Measurements from ENCODE around the gene FAM170B.

FAM170B gene

DNA sequence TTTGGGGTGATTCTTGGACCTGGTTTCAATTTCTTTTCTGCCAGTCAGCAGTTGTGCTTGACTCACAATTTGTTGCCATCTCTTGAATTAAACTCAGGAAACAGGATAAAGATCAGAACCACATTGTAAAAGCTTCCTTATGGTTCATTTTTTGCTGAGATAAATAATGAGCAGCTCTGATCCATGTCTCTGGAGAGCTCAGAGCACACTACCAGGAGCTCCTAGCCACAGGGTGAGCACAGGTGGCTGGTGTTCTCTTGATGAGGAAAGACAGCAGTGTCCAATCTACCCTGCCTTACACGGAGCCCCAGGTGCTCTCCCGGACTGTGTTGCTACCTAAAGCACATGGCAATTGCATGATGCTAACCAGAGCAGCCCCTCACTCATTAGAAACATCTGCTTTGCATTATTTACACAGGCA, 17.2 kb upstream of the FAM170B start:
- no peak for DNase-seq

DNA sequence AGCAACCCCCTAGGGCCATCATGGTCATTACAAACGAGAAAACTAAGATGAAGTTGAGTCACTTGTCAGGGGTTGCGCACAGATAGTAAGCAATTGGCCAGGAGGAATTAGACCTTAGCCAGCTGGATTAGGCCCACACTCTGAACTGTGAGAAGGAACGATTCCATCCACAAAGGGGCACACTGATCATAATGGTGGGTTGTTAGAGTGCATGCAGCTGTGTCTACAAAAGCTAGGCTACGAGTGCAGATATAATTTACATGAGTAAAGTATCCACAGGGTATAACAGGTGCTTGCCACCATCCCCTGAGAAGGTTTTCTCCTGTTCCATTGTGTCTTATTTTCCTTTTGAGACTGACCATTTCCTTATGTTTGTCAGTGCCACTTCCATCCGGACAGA, 16.6 kb upstream of the FAM170B start:
- no peak for DNase-seq

- DNase-seq: no peak
These were observed 16.1 kb upstream of the FAM170B start for GRCh38 chr10:49149881-49150280.

DNA sequence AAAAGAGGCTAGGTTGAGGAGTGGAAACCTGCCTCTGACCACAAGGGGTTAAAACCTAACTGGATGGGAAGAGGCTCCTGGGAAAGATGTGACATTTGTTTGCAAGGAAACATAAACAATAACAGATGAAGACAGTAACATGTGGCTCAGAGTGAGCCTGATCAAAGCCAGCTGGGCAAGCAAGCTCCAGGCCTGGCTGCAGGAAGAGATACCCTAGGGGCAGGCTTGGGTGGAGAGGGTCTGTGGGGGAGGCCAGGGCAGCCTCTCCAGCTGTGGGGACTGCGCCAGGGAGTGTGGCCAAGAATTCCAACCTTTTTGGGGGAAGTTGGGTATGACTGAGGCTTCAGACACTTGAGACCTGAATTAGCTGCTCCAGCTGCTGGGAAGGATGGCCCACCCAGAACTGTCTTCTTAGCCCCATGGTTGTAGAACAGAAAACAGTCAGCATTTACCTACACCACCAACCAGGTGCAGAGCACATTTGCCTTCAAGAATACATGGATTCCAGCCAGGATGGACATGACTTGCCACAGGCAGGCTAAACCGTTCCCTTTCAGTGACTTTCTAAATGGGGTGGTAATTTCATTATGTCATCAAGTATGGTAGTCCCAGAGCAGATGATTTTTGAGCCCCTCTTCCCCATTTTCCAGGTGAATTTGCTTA, 10.4 kb upstream of the FAM170B start:
- DNase-seq: no peak

DNA sequence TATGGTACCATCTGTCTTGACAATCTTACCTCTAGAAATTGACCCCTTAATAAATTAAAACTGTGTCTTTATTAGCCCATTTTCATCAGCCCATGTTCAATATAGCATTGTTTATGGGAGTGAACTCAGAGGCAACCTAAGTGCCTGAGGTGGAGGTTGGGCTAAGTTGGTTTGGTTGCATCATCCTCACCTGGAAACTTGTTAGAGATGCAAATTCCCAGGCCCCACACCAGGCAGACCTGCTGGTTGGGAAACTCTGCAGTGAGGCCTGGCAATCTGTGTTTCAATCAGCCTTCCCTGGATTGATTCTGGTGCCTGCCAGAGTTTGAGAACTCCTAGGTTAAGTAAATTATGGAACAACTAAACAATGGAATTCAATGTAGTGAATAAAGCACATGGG, 9.4 kb upstream of the FAM170B start:
- DNase-seq: no peak

GRCh38 chr10:49141541-49142332, 7.9 kb upstream of the FAM170B start:
- DNase-seq: no peak

DNA sequence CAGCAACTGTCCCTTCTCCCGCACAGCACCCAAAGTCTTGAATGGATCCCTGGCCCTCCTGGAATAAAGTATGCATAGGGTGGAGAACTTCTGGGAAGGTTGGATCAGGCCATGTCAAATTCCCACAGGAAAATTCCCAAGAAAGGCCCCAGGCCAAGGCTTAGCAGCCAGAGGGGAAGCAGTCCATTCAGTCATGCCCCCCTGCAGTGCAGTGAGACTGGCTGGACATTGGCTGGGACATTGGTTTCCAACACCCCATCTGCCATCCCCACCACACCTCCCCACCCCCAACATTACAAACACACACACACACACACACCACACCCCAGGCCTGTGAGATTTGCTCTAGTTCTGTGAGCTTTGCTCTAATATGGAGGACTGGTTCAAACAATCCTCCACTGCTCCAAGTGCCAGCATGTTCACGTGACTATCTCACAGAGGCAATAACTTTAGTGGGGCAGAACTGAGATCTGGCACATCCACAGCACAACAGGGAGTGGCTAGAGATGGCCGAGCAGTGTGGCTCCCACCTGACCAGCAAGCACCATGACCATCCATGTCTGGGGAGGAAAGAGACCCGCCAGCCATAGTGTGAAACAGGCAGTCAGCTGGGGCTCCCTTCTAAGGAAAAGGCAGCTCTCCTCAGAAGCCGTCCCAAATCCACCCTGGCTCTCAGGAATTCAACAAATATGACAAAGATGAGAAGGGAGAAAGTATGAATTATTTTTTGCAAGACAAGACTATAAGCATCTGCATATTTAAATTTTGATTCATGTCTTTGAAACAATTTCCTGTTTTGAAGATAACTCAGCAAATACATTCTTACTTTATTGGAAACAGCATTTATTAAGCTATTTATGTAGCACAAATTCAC, 6.7 kb upstream of the FAM170B start:
- DNase-seq: no peak

DNA sequence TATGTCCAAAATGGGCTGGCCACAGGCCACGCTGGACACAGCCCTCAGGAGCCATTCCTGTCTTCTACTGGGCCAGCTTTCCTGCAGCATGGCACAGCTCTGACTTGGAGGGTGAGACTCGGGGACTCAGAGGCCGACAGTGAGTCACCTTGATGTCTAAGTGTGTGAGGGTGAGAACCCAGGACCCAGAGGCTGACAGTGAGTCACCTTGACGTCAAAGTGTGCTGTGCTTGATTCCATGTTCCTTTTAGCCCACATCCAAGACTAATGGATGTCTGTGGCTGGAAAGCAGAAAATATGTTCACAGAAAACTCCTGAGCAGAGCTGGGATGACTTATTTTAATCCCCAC, 6.0 kb upstream of the FAM170B start:
- no peak for DNase-seq

- no peak for DNase-seq
These were observed 5.4 kb upstream of the FAM170B start for GRCh38 chr10:49139028-49139845.

DNA sequence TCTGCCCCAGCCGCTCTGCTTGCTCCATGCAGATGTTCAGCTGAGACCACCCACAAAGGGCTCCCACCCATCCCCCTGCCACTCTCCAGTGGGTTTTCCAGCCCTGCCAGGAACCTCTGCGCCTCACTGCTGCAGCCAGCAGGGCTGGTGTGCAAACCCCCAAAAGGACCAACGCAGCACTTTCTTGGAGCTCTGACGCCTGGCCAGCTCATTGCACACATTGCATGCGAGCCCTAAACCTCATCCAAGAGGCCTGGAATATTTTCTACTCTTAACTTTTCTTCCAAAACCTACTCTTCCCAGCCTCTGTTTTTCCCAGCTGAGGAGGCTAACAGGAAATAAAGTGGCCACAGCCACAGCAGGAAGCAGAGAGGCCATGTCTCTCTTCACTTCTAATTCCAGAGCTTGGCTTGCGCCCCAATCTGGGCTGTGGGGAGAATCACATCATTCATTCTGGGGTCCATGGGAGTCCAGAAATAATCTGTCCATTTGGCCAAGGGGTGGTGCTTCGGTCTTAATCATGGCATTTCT, 4.6 kb upstream of the FAM170B start:
- no peak for DNase-seq

DNA sequence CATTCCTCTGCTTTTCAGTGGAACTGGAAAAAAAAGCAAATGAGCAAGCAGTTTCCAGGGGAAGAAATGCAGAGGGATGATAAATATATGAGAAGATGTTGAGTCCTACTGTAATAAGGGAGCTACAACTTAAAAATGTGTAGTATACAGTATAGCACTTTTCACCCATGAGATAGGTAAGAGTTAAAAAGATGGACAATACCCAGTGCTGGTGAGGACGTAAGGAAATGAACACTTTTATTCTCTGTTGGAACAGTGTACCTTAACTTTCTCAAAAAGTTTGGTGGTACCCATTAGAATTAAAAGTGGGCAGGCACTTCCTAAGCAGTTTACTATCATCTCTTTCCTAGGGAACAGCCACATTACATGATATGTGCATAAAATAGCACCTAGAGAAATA, 2.7 kb upstream of the FAM170B start:
- no peak for DNase-seq

GRCh38 chr10:49135575-49136313, 1.9 kb upstream of the FAM170B start:
- no peak for DNase-seq

GRCh38 chr10:49134327-49134726, 506 bp upstream of the FAM170B start:
- no peak for DNase-seq

DNA sequence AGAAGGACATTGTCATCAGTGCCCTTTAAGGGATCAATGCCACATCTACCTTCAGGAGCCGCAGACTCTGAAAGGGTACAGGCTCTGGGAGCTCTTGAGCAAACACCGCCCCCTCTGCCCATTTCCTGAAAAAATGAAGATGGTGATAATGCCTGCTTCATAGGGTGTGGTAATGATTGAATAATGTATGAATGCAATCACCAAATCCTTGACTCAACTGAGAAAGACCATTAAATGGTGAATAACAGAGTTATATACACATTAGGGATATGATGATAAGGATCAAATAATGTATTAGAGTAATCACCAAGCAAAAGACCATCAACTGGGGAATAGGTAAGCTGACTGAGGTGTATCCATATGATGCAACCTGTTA, 1.5 kb downstream of the FAM170B start:
- DNase-seq: no peak

DNA sequence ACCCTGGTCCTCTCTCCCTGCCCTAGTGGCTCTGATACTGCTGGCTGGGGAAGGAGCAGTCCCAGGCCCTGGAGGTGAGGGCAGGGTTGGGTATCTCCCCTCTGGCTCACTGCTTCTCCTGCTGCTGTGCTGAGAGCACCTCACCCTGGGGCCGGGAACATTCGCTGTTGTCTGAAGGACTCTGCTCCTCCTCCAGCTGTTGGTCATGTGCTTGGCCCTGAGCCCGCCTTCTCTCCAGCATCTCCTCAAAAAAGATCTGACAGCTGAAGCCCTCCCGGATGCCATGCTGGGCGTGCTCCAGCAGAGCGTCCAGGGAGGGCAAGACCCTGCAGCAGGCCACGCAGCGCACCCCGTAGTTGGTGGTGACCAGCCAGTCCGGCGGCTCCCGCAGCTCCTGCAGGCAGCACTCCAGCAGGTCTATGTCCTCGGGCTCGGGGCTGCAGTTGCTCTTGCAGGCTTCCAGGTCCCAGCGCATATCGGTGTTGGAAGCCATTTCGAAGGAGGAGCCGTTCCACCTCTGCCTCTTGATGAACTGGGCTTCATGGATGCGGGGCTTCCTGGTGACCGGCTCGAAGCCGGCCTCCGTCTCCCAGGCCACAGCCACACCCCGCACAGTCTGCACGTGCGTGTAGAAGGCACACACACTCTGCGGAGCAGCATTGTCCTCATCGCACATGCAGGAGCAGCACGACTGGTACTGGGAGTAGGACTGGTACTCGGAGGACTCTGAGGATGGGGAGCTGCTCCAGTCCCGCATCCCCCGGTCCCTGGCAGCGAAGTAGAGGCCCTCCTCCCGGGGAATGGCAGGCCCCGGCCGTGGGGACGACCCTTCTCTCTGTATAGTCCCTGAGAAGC, 2.1 kb downstream of the FAM170B start:
- no peak for DNase-seq

DNA sequence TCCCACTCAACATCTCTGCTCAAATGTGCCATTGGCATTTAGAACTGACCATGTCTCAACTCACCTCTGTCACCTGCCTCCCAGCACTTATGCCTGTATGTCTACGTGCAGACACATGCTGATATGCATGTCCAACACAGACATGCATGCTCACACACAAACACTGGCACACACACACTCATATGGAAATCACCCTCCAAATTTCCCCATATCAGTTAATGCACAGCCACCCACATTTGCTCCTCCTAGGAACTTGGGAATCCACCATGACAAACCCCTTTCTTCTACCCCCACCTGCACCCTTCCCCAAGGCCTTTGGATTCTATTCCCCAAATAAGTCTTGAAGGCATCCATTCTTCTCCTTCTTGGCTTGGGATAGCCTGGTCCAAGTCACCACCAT, 4.4 kb downstream of the FAM170B start:
- DNase-seq: no peak

DNA sequence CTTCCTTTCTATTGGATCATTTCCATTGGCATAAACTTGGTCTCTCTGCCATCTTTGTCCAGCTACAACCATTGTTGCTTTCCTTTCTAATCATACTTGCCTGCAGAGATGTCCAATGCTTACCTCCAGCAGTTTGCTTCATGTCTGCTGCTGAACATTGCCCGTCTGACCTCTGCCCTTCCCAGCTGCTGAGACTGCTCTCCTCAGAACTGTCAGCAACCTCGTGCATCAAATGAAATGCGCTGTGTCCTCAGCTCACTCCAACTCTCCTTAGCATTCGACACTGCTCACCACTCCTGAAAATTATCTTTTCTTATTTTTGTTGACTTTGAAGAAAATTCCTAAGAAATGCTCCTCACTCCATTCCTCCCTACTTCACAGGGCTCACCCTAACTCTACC, 5.0 kb downstream of the FAM170B start:
- no peak for DNase-seq

GRCh38 chr10:49123981-49124950, 9.6 kb downstream of the FAM170B start:
- DNase-seq: no peak

GRCh38 chr10:49120911-49121310, 12.9 kb downstream of the FAM170B start:
- no peak for DNase-seq

GRCh38 chr10:49119746-49120145, 14.1 kb downstream of the FAM170B start:
- DNase-seq: no peak

Measured in activated CD4-positive, alpha-beta T cell treated with anti-CD3 and anti-CD28 coated beads, Interleukin-10, Interleukin-2, amounts not matched to agents 100 ng/mL and 50 ng/mL, durations not matched to agents 16 hours and 8 hours (primary cell).